Esophagus squamous epithelium (tissue), 4 donors: ENCODE measurements around the gene DCAF8.

Source experiments
- POLR2A ChIP-seq, 4 donors: fragments of 450-650 bp; IDR thresholded peaks; one replicate each; pipeline ENCODE4 v1.6.1; 2017; ENCODE audit warnings: antibody characterized with exemption in 4 of 4, mild to moderate bottlenecking in 4 of 4, moderate library complexity in 3 of 4
- TF ChIP-seq, protein P1 (sequence below), 6 experiments: fragments of 450-650 bp in 4 of 6; fragments of 200-600 bp in 2 of 6; sonication (generic) in 2 of 6; IDR thresholded peaks; one replicate each; pipeline ENCODE4 v1.5.1; 2016 to 2019; ENCODE audit warnings: antibody characterized with exemption in 6 of 6, mild to moderate bottlenecking in 4 of 6, moderate library complexity in 4 of 6

DNA sequence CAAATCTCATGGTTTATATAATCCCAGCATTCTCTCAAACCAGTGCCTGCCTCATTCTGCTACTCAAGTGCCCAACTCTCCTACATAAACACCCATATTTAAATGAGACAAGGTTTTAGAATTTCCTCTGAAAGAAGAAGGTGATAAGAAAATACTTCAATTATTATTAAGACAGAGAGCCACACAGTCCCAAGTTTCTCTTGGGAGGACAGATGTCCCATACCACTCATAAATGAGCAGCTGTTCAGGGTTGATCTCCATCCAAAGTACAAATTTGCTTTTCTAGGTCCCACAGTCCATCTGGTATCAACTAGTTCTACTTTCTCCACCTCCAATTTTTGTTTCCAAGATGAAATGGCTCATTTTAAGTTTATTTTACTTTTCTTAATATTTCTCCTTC, 11.3 kb downstream of the DCAF8 start:
- TF ChIP-seq POLR2A (IDR thresholded peaks at IDR 0.05): no peak
- TF ChIP-seq, protein P1, sequence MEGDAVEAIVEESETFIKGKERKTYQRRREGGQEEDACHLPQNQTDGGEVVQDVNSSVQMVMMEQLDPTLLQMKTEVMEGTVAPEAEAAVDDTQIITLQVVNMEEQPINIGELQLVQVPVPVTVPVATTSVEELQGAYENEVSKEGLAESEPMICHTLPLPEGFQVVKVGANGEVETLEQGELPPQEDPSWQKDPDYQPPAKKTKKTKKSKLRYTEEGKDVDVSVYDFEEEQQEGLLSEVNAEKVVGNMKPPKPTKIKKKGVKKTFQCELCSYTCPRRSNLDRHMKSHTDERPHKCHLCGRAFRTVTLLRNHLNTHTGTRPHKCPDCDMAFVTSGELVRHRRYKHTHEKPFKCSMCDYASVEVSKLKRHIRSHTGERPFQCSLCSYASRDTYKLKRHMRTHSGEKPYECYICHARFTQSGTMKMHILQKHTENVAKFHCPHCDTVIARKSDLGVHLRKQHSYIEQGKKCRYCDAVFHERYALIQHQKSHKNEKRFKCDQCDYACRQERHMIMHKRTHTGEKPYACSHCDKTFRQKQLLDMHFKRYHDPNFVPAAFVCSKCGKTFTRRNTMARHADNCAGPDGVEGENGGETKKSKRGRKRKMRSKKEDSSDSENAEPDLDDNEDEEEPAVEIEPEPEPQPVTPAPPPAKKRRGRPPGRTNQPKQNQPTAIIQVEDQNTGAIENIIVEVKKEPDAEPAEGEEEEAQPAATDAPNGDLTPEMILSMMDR (IDR thresholded peaks at IDR 0.05): no peak
